Cardiac fibroblast (primary cell): Measurements from ENCODE around the gene ZNF112.

Source experiments
- DNase-seq, 2 donors: peaks; one replicate each; pipeline versions ENCODE4 v3.0.0 to v3.0.0-alpha.2; 2010; ENCODE audit warnings: low read depth in 2 of 2
- H3K4me3 ChIP-seq, 2 donors: replicated peaks in 1 of 2; 1 replicate in 1 of 2; 2 replicates in 1 of 2; pipeline ENCODE4 v1.5.1; 2011; ENCODE audit warnings: low read depth in 2 of 2, low read length in 2 of 2, mild to moderate bottlenecking in 2 of 2, moderate library complexity in 1 of 2
- CTCF ChIP-seq: IDR thresholded peaks from one replicate; pipeline ENCODE4 v1.5.1; 2011; ENCODE audit warnings: low read depth, mild to moderate bottlenecking, low read length, inconsistent platforms

ZNF112 gene

GRCh38 chr19:44308011-44308410 is 48.5 kb downstream of the ZNF112 start:
- peak in 1 of 2 donors; percentile 74 for DNase-seq
- no peak for TF ChIP-seq CTCF
- H3K4me3 ChIP-seq: no peak overlapping the region

- no peak overlapping the region for H3K4me3 ChIP-seq
- no peak for TF ChIP-seq CTCF
- no peak for DNase-seq
Observed at GRCh38 chr19:44306283-44306682, 50.2 kb downstream of the ZNF112 start.

GRCh38 chr19:44305457-44305856 is 51.0 kb downstream of the ZNF112 start:
- no peak for DNase-seq
- no peak for TF ChIP-seq CTCF
- H3K4me3 ChIP-seq: peak overlapping the region; percentile 3 to 6

GRCh38 chr19:44304659-44305193 is 51.8 kb downstream of the ZNF112 start, which contains the start of gene ZNF235:
Gene ZNF235, minus strand, starts transcription at chr19:44305025. Its CDS starts 1,621 bp downstream, at chr19:44303404.
- DNase-seq: peak; percentile 98 to 99
- H3K4me3 ChIP-seq: peak within 1 kb of the TSS; percentile 66 to 86
- TF ChIP-seq CTCF: no peak

GRCh38 chr19:44303976-44304568 is 52.4 kb downstream of the ZNF112 start:
- DNase-seq: no peak
- peak overlapping the region; percentile 66 to 86 for H3K4me3 ChIP-seq
- TF ChIP-seq CTCF: no peak

GRCh38 chr19:44303320-44303719 is 53.2 kb downstream of the ZNF112 start:
- DNase-seq: no peak
- no peak for TF ChIP-seq CTCF
- no peak overlapping the region for H3K4me3 ChIP-seq
